ENCODE data around the gene DIS3L2.

Gene DIS3L2

DNA sequence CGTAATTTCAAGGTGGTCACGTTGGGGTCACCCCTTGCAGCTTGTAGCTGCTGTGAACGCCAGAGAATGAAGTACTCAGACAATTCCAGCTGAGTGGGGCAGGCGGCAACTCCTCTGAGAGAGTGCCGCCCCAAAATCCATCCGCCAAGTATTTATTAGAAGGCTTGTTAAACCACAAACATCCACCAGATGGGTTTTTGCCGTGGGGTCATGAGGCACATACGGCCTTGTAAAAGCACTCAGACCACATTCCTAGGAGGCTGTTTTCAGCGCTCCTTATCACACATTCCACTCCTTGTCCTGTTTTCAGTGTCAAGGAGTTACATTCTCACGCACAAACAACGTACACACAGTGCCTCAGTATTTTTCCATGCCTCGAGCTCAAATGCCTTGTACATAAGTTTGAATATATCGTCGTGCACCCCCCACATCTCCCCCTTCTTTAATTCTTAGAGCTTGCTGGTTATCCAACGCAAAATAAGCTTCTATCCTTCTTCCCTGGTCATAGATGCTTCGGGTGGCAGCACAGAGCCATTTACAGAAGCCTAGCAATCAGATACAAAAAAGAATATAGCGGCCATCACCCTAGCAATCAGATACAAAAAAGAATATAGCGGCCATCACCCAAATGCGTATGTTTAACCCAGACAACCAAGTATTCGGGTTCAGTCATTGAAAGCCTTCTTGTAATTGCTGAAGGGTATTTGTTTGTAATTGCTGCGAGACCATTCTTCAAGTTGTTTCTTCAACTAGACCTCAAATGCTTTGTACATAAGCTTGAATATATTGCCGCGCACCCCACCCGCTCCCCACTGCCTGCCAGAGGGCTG lies 424.4 kb downstream of the DIS3L2 start:
- 0 out of 2 replicates have a peak overlapping the region, but pooled peaks have one; percentile 2 for H3K4me3 ChIP-seq (replicated peaks; ENCODE audit: low read depth, low read length)
- TF ChIP-seq, protein P1, sequence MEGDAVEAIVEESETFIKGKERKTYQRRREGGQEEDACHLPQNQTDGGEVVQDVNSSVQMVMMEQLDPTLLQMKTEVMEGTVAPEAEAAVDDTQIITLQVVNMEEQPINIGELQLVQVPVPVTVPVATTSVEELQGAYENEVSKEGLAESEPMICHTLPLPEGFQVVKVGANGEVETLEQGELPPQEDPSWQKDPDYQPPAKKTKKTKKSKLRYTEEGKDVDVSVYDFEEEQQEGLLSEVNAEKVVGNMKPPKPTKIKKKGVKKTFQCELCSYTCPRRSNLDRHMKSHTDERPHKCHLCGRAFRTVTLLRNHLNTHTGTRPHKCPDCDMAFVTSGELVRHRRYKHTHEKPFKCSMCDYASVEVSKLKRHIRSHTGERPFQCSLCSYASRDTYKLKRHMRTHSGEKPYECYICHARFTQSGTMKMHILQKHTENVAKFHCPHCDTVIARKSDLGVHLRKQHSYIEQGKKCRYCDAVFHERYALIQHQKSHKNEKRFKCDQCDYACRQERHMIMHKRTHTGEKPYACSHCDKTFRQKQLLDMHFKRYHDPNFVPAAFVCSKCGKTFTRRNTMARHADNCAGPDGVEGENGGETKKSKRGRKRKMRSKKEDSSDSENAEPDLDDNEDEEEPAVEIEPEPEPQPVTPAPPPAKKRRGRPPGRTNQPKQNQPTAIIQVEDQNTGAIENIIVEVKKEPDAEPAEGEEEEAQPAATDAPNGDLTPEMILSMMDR (IDR thresholded peaks at IDR 0.05; ENCODE audit: low read depth, low read length, missing control alignments) = no peak
- DNase-seq (ENCODE audit: extremely low read depth, low read depth) = peak; percentile 91

DNA sequence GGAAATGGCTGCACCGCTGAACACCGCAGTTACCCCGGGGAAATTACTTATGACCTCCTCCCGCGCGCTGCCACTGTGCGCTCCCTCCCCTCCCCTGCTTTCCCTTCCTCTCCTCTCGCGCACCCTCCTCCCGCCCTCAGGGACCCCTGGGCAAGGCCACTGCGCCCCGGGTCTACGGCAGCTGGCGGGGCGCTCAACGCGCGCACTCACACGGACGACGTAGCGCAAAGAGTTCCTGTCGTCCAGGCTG lies 424.9 kb downstream of the DIS3L2 start:
- H3K4me3 ChIP-seq (replicated peaks; ENCODE audit: low read depth, low read length) = 0 out of 2 replicates have a peak overlapping the region, but pooled peaks have one; percentile 2
- DNase-seq (ENCODE audit: extremely low read depth, low read depth) = no peak
- TF ChIP-seq, protein P1 (IDR thresholded peaks at IDR 0.05; ENCODE audit: low read depth, low read length, missing control alignments) = no peak

Data from HFF-Myc (cell line).